OCI-LY7 (cell line): ENCODE data around the gene TEX30. TPM values are rescaled to one million over a fixed set of nuclear protein-coding genes. Genes with fewer than 3 reads are reported as not detected.
"Not testable (repeated sequence)": the region's sequence is repeated elsewhere in the genome, so short reads cannot be mapped to it uniquely, and the experiment has no call there.

Experiments used
- BruUV-seq: library from RNA; stranded (reverse); fragments of 400-500 nt; replicated peaks from 2 replicates; lab custom pipeline; 2021; lab: Mats Ljungman, UMichigan
- CTCF ChIA-PET: fragments of 300-600 bp; sonication (Branson Sonifier 250); formaldehyde crosslinking; loops from one replicate; lab custom pipeline; 2022; ENCODE audit warnings: antibody characterized with exemption; ENCODE audit not compliant: unreplicated experiment; lab: Charles Lee
- POLR2A ChIA-PET: fragments of 300-600 bp; sonication (Branson Sonifier 250); formaldehyde crosslinking; loops from one replicate; lab custom pipeline; 2022; ENCODE audit warnings: antibody characterized with exemption; lab: Charles Lee
- DNase-seq: peaks from one replicate; pipeline ENCODE4 v3.0.0-alpha.2; 2015; ENCODE audit warnings: low spot score
- H2AFZ ChIP-seq: fragments of 200-600 bp; sonication (generic), shearing (Covaris generic); 2 replicates; pipeline ENCODE4 v1.6.1; 2014; ENCODE audit warnings: mild to moderate bottlenecking, antibody characterized with exemption, low read length, moderate library complexity
- H3K27ac ChIP-seq: fragments of 200-600 bp; sonication (generic); 2 replicates; pipeline ENCODE4 v1.5.1; 2014; ENCODE audit warnings: mixed run types, low read depth, mild to moderate bottlenecking, moderate library complexity, low read length, inconsistent platforms; ENCODE audit not compliant: poor library complexity, severe bottlenecking
- H3K36me3 ChIP-seq: fragments of 200-600 bp; sonication (generic); 2 replicates; pipeline ENCODE4 v1.6.1; 2014; ENCODE audit warnings: mild to moderate bottlenecking, antibody characterized with exemption, low read length, moderate library complexity, mixed read lengths; ENCODE audit not compliant: insufficient read depth
- H3K4me1 ChIP-seq: fragments of 200-600 bp; sonication (generic); 2 replicates; pipeline ENCODE4 v1.5.1; 2014; ENCODE audit warnings: mild to moderate bottlenecking, low read length; ENCODE audit not compliant: insufficient read depth, poor library complexity, severe bottlenecking
- H3K4me2 ChIP-seq: fragments of 200-600 bp; sonication (generic); 2 replicates; pipeline ENCODE4 v1.6.1; 2014; ENCODE audit warnings: mild to moderate bottlenecking, low read length
- H3K4me3 ChIP-seq: fragments of 200-600 bp; sonication (generic); 2 replicates; pipeline ENCODE4 v1.5.1; 2014; ENCODE audit warnings: mild to moderate bottlenecking, low read depth, low read length; ENCODE audit not compliant: poor library complexity, severe bottlenecking
- H3K79me2 ChIP-seq: fragments of 200-600 bp; sonication (generic); 2 replicates; pipeline ENCODE4 v1.6.1; 2016; ENCODE audit warnings: low read depth, mild to moderate bottlenecking, low read length, moderate library complexity, mixed read lengths; ENCODE audit not compliant: insufficient read depth
- H3K9me2 ChIP-seq: fragments of 200-600 bp; sonication (generic); 2 replicates; pipeline ENCODE4 v1.6.1; 2016; ENCODE audit warnings: mild to moderate bottlenecking, low read length, mixed read lengths; ENCODE audit not compliant: insufficient read depth
- H3K9me3 ChIP-seq: fragments of 200-600 bp; sonication (generic); 2 replicates; pipeline ENCODE4 v1.6.1; 2014; ENCODE audit warnings: mild to moderate bottlenecking, mixed run types, low read length, mixed read lengths
- H4K20me1 ChIP-seq: fragments of 200-600 bp; sonication (generic); 2 replicates; pipeline ENCODE4 v1.6.1; 2014; ENCODE audit warnings: mild to moderate bottlenecking, antibody characterized with exemption, low read length, moderate library complexity, mixed read lengths; ENCODE audit not compliant: insufficient read depth
- CTCF ChIP-seq: fragments of 200-600 bp; sonication (generic); conservative IDR thresholded peaks from 2 replicates; pipeline ENCODE4 v1.5.1; 2014; ENCODE audit warnings: mild to moderate bottlenecking, antibody characterized with exemption, low read length, moderate library complexity, mixed read lengths
- EZH2phosphoT487 ChIP-seq: fragments of 200-600 bp; sonication (generic); IDR thresholded peaks from 2 replicates; pipeline ENCODE4 v1.6.1; 2018; ENCODE audit warnings: low read depth, borderline replicate concordance, mild to moderate bottlenecking, mixed run types, antibody characterized with exemption, low read length, moderate library complexity, mixed read lengths
- intact Hi-C: fragments of 100-400 bp; cut with micrococcal nuclease; formaldehyde crosslinking; loops from one replicate; pipeline ENCODE4 v1.10.0; 2022; ENCODE audit not compliant: unreplicated experiment
- total RNA-seq, 2 experiments: library from RNA; depleted of rRNA in 1 of 2; stranded (reverse); fragments of >200 nt in 1 of 2; shearing (Covaris generic) in 1 of 2; gene quantifications; 2 replicates each; pipeline ENCODE4 v1.2.3, GENCODE V29; 2014 to 2022

Gene TEX30
- total RNA-seq, 2 experiments from 2014 or later, result 4.0 to 6.7 TPM

- no TSS peak for BruUV-seq
- Histone ChIP-seq H3K9me3 (no peaks in the 10 kb centered on the region), H3K4me1 (no peaks in the 10 kb centered on the region), H3K4me3 (no peak overlapping the region), H2AFZ (no peak overlapping the region), H3K36me3 (no peaks in the 10 kb centered on the region), H3K27ac (no peak overlapping the region), H3K4me2 (no peak overlapping the region), H3K79me2 (no peaks in the 10 kb centered on the region), H4K20me1 (no peaks in the 10 kb centered on the region), H3K9me2 (no peaks in the 10 kb centered on the region)
- DNase-seq, result no peak
- POLR2A ChIA-PET, result no interaction called here
- CTCF ChIA-PET, result no interaction called here
- intact Hi-C loops, result no loop called here
- TF ChIP-seq EZH2phosphoT487 (no peak), CTCF (no peak)
Measured at GRCh38 chr13:102784483-102784882, 10.9 kb upstream of the TEX30 start.

- no peak overlapping the region for H2AFZ ChIP-seq
- H3K4me2 ChIP-seq, result no peak overlapping the region
- H3K27ac ChIP-seq, result no peak overlapping the region
- no peak for TF ChIP-seq EZH2phosphoT487
- TF ChIP-seq CTCF, result no peak
- POLR2A ChIA-PET, result no interaction called here
- H4K20me1 ChIP-seq, result no peaks in the 10 kb centered on the region
- CTCF ChIA-PET, result no interaction called here
- no peak for DNase-seq
- no TSS peak for BruUV-seq
- no peaks in the 10 kb centered on the region for H3K4me1 ChIP-seq
- intact Hi-C loops, result no loop called here
- no peaks in the 10 kb centered on the region for H3K9me3 ChIP-seq
- no peaks in the 10 kb centered on the region for H3K79me2 ChIP-seq
- H3K4me3 ChIP-seq, result no peak overlapping the region
- no peaks in the 10 kb centered on the region for H3K36me3 ChIP-seq
- H3K9me2 ChIP-seq, result no peaks in the 10 kb centered on the region
Measured at GRCh38 chr13:102781591-102781990, 8.0 kb upstream of the TEX30 start.

GRCh38 chr13:102780656-102781055, 7.1 kb upstream of the TEX30 start:
- POLR2A ChIA-PET, BruUV-seq, H3K36me3 ChIP-seq, intact Hi-C loops, H3K4me1 ChIP-seq, DNase-seq, H3K27ac ChIP-seq, H3K9me2 ChIP-seq, H2AFZ ChIP-seq, H3K79me2 ChIP-seq, H3K4me2 ChIP-seq, H3K4me3 ChIP-seq, CTCF ChIA-PET, H3K9me3 ChIP-seq, H4K20me1 ChIP-seq: not testable (repeated sequence)
